Ectodermal cell (in vitro differentiated cells): ENCODE results near the gene RNPEPL1.
"Not testable (repeated sequence)": the region's sequence is repeated elsewhere in the genome, so short reads cannot be mapped to it uniquely, and the experiment has no call there.

Experiments used
- H3K27ac ChIP-seq: 2 replicates; pipeline ENCODE4 v1.7.0; 2013; ENCODE audit warnings: mild to moderate bottlenecking, low read depth, low read length; ENCODE audit not compliant: insufficient read depth, poor library complexity, severe bottlenecking
- H3K27me3 ChIP-seq: 2 replicates; pipeline ENCODE4 v1.7.0; 2013; ENCODE audit warnings: mild to moderate bottlenecking, low read length; ENCODE audit not compliant: insufficient read depth, control insufficient read depth, poor library complexity, severe bottlenecking
- H3K36me3 ChIP-seq: one replicate; pipeline ENCODE4 v1.7.0; 2013; ENCODE audit warnings: low read length; ENCODE audit not compliant: control insufficient read depth, insufficient read depth
- H3K4me1 ChIP-seq: one replicate; pipeline ENCODE4 v1.7.0; 2013; ENCODE audit warnings: low read length; ENCODE audit not compliant: control insufficient read depth, insufficient read depth
- H3K4me3 ChIP-seq: 2 replicates; pipeline ENCODE4 v1.7.0; 2013; ENCODE audit warnings: low read depth, low read length, control low read depth; ENCODE audit not compliant: insufficient read depth
- H3K9me3 ChIP-seq: 2 replicates; pipeline ENCODE4 v1.7.0; 2013; ENCODE audit warnings: mild to moderate bottlenecking, low read length, moderate library complexity; ENCODE audit not compliant: control insufficient read depth
- WGBS, 2 experiments: methylation state at CpG; one replicate each; pipeline ENCODE4 v1.1.7; 2013; ENCODE audit warnings: missing lambda C conversion rate in 2 of 2; 5-methylcytosine and 5-hydroxymethylcytosine counted together

Gene RNPEPL1

DNA sequence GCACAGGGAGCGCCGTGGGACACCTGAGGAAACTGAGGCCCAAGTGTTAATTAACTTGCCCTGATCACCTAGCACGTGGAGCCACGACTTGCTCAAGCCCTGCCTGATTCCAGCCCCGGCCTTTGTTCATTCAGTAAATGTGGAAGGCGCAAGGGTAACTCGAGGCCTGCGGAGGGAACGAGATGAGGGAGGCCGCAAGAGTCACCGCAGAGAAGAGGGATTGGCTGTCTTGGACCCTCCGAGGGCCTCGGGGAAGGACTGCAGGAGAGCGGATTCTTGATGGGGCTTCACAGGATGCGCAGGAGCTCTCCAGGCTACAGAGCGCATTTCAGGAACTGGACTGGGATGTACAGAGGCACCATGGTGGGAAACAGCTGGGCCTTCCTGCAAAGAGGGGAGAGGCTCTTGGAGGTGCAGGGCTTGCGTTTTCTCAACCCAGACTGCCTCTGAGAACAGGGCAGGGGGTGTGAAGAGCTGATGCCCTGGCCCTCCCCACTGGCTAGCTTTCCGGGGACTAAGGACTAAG lies 10.0 kb upstream of the RNPEPL1 start:
- H3K4me1 ChIP-seq, result no peaks in the 10 kb centered on the region
- H3K27me3 ChIP-seq, result peaks cover 28% of the 10 kb centered on the region
- WGBS, 2 experiments, result 67 to 71% methylated on average over 18 of the region's 18 CpGs
- H3K36me3 ChIP-seq, result no peaks in the 10 kb centered on the region
- no peak overlapping the region for H3K27ac ChIP-seq
- peak overlapping the region; percentile 25 for H3K4me3 ChIP-seq
- no peaks in the 10 kb centered on the region for H3K9me3 ChIP-seq

GRCh38 chr2:240559286-240559685 lies 9.0 kb upstream of the RNPEPL1 start:
- Histone ChIP-seq H3K27ac (no peak overlapping the region), H3K4me3 (no peak overlapping the region), H3K4me1 (no peaks in the 10 kb centered on the region), H3K9me3 (no peaks in the 10 kb centered on the region), H3K27me3 (peaks cover 28% of the 10 kb centered on the region), H3K36me3 (no peaks in the 10 kb centered on the region)
- WGBS, 2 experiments, result 92 to 94% methylated on average over 3 of the region's 3 CpGs

- H3K4me1 ChIP-seq, result no peaks in the 10 kb centered on the region
- H3K4me3 ChIP-seq, result peak within 1 kb of the TSS; percentile 74
- H3K27me3 ChIP-seq, result peaks cover 28% of the 10 kb centered on the region
- 1% methylated on average over 39 of the region's 39 CpGs for WGBS, 2 experiments
- no peaks in the 10 kb centered on the region for H3K36me3 ChIP-seq
- H3K9me3 ChIP-seq, result no peaks in the 10 kb centered on the region
- H3K27ac ChIP-seq, result peak within 1 kb of the TSS; percentile 47
Observed at GRCh38 chr2:240560084-240560479, 8.2 kb upstream of the RNPEPL1 start, which contains the start of gene DUSP28. Gene DUSP28 (plus strand): TSS chr2:240560357. CDS start chr2:240560685, 328 bp downstream.

DNA sequence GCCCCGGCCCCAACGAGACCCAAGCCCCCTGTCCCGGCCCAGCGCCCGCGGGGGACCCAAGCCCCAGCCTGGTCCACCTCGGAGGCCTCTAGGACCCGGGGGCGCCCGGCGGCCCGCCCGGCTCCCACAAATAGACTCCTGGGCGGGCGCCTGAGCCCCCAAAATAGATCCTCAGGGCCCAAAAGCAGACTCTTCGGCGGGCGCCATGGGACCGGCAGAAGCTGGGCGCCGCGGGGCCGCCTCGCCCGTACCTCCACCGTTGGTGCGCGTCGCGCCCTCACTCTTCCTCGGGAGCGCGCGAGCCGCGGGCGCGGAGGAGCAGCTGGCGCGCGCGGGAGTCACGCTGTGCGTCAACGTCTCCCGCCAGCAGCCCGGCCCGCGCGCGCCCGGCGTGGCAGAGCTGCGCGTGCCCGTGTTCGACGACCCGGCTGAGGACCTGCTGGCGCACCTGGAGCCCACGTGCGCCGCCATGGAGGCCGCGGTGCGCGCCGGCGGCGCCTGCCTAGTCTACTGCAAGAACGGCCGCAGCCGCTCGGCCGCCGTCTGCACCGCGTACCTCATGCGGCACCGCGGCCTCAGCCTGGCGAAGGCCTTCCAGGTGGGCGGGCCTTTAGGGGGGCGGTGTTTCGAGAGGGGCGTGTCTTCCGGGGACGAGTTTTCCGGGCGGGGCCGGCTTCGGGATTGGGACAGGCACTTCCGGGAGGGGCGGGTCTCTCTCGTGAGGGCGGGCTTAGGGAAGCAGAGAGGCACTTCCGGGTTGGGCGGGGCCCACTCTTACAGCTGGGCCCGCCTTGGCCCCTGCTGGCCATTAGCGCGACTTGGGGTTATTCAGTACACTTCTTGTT lies 7.6 kb upstream of the RNPEPL1 start:
- peak overlapping the region; percentile 47 for H3K27ac ChIP-seq
- H3K36me3 ChIP-seq, result no peaks in the 10 kb centered on the region
- 0% methylated on average over 101 of the region's 101 CpGs for WGBS, 2 experiments
- no peaks in the 10 kb centered on the region for H3K9me3 ChIP-seq
- H3K4me3 ChIP-seq, result peak overlapping the region; percentile 74
- peaks cover 28% of the 10 kb centered on the region for H3K27me3 ChIP-seq
- H3K4me1 ChIP-seq, result peaks cover under 1% of the 10 kb centered on the region

- H3K9me3 ChIP-seq, result no peaks in the 10 kb centered on the region
- no peak overlapping the region for H3K27ac ChIP-seq
- H3K27me3 ChIP-seq, result peaks cover 29% of the 10 kb centered on the region
- WGBS, 2 experiments, result 50 to 54% methylated on average over 12 to 14 of the region's 14 CpGs
- H3K4me3 ChIP-seq, result peak overlapping the region; percentile 74
- H3K36me3 ChIP-seq, result no peaks in the 10 kb centered on the region
- H3K4me1 ChIP-seq, result peaks cover 6% of the 10 kb centered on the region
Observed at GRCh38 chr2:240561325-240561971, 6.8 kb upstream of the RNPEPL1 start.

DNA sequence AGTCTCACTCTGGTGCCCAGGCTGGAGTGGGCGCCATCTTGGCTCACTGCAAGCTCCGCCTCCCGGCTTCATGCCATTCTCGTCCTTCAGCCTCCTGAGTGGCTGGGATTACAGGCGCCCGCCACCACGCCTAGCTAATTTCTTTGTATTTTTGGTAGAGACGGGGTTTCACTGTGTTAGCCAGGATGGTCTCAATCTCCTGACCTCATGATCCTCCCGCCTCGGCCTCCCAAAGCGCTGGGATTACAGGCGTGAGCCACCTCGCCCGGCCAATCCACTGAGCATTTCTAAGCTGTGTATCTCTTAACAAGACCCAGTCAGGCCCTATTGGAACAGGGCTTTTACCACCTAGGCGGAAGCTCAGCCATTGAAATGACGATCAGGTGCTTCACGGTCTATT lies 5.1 kb upstream of the RNPEPL1 start:
- WGBS, 2 experiments, result 93 to 95% methylated on average over 17 of the region's 17 CpGs
- not testable (repeated sequence) for H3K27ac ChIP-seq, H3K9me3 ChIP-seq, H3K36me3 ChIP-seq, H3K4me1 ChIP-seq, H3K4me3 ChIP-seq
- H3K27me3 ChIP-seq, result peaks cover 35% of the 10 kb centered on the region

DNA sequence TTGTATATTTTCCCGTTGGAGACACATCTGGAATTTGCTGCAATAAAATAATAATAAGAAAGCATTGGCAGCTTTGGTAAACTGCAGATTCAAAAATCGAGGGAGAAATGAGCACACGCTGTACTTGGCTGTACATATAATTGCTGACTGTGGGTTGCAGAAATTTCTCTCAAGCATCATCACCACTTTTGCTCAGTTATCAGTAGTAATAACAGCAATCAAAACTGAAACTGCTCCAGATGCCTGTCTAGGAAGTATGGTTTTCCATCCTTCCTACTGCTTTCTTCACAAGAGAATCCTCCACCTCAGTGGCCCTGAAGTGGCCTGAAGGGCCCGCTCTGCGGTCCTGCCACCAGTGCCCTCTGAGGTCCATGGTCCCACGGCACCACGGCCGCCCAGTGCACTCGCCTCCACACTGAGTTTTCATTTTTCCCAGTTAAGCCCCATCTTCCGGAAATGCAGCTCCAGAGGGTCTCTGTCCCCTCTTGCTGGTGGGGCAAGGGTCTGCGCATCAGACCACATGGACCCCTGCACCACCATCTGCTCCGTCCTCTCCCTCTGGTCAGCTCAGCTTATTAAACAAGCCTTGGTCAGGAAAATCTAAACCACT lies 4.2 kb upstream of the RNPEPL1 start:
- Histone ChIP-seq H3K4me1 (peaks cover 6% of the 10 kb centered on the region), H3K9me3 (no peaks in the 10 kb centered on the region), H3K27me3 (peaks cover 33% of the 10 kb centered on the region), H3K36me3 (no peaks in the 10 kb centered on the region), H3K27ac (no peak overlapping the region), H3K4me3 (no peak overlapping the region)
- 94 to 96% methylated on average over 12 of the region's 12 CpGs for WGBS, 2 experiments

DNA sequence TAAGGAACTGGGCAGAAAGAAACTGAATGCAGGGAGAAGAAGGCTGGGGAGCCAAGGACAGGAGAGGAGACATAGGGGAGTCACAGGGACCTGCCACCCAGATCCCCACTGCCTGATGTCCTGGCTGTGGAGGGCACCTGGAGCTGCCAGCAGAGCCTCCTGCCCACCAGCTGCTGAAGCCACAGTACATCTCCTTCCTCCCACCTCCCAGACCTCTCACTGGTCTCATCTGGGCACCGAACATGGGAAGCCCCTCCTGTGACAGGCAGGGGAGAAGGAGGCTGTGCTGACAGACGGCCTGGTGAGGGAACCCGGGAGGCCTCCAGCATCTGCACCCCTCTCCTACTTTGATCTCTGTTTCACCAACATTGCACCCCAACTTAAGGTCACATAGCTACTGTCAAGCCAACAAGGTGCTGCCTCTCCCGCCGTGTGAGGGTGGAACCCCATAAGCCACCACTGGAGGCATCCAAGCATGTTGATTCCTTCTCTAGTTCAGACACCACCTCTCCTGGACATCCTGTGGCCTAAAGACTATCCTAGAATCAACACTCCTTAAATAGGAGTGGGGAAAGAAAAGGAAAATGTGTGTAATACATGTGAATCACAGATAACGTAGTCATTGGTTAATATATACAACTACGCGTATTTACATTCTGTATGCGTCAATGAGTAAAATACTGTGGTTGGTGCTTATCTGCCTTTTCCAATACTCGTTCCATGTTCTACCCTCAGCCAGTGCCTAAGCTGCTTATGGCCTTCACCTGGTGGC lies 3.5 kb upstream of the RNPEPL1 start:
- Histone ChIP-seq H3K9me3 (no peaks in the 10 kb centered on the region), H3K27ac (no peak overlapping the region), H3K4me1 (peaks cover 6% of the 10 kb centered on the region), H3K27me3 (peaks cover 33% of the 10 kb centered on the region), H3K4me3 (no peak overlapping the region), H3K36me3 (no peaks in the 10 kb centered on the region)
- WGBS, 2 experiments, result 91 to 94% methylated on average over 10 of the region's 10 CpGs

GRCh38 chr2:240565333-240566202 lies 2.7 kb upstream of the RNPEPL1 start:
- Histone ChIP-seq H3K27me3 (peaks cover 39% of the 10 kb centered on the region), H3K36me3 (no peaks in the 10 kb centered on the region), H3K4me3 (no peak overlapping the region), H3K9me3 (no peaks in the 10 kb centered on the region), H3K4me1 (peaks cover 6% of the 10 kb centered on the region), H3K27ac (no peak overlapping the region)
- WGBS, 2 experiments, result 85 to 86% methylated on average over 26 of the region's 26 CpGs
